Stimulated activated memory B cell treated with anti-CD40 and anti-IgM and Interleukin-4, amounts not matched to agents 10 μg/mL and 1 μg/mL and 100 μg/mL, for 72 hours (primary cell): ENCODE results near the gene GP2.
"Not testable (repeated sequence)": the region's sequence is repeated elsewhere in the genome, so short reads cannot be mapped to it uniquely, and the experiment has no call there.

ENCODE experiments used
- ATAC-seq: fragments of 150-1000 bp; cut with Tn5 transposase; 2 replicates; pipeline ENCODE4 v1.10.0; 2021
- H3K27ac Mint-ChIP-seq: one replicate; pipeline ENCODE4 v1.8.0; 2022; ENCODE audit warnings: mild to moderate bottlenecking, mixed read lengths
- H3K27me3 Mint-ChIP-seq: one replicate; pipeline ENCODE4 v1.8.0; 2022; ENCODE audit warnings: mixed read lengths
- H3K36me3 Mint-ChIP-seq: one replicate; pipeline ENCODE4 v1.8.0; 2022; ENCODE audit warnings: mixed read lengths
- H3K4me1 Mint-ChIP-seq: one replicate; pipeline ENCODE4 v1.8.0; 2022; ENCODE audit warnings: mixed read lengths
- H3K4me3 Mint-ChIP-seq: one replicate; pipeline ENCODE4 v1.8.0; 2022; ENCODE audit warnings: mild to moderate bottlenecking, moderate library complexity, mixed read lengths
- H3K9me3 Mint-ChIP-seq: one replicate; pipeline ENCODE4 v1.8.0; 2022; ENCODE audit warnings: mixed read lengths

The GP2 gene

DNA sequence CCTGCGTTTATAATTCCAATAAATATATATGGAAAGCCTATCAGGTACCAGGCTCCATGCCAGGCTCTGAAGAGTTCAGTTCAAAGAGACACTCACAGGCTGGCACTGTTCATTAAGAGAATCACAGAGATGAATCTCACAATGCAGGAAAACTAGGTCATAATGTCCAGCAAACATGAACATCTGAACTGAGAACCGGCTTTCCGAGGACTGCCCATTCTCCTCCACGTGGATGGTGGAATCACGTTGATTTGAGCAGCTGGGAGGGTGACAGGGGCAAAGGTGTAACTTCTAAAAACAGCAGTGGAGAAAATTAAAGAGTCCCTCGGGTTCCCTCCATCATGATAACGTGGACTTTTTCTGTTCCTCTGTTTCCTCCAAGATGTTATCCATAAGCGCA is 10.2 kb downstream of the GP2 start:
- H3K9me3 Mint-ChIP-seq = peaks cover 2% of the 10 kb centered on the region
- no peaks in the 10 kb centered on the region for H3K36me3 Mint-ChIP-seq
- H3K4me3 Mint-ChIP-seq = no peak overlapping the region
- no peaks in the 10 kb centered on the region for H3K4me1 Mint-ChIP-seq
- no peak for ATAC-seq
- no peak overlapping the region for H3K27ac Mint-ChIP-seq
- H3K27me3 Mint-ChIP-seq = peaks cover 10% of the 10 kb centered on the region

DNA sequence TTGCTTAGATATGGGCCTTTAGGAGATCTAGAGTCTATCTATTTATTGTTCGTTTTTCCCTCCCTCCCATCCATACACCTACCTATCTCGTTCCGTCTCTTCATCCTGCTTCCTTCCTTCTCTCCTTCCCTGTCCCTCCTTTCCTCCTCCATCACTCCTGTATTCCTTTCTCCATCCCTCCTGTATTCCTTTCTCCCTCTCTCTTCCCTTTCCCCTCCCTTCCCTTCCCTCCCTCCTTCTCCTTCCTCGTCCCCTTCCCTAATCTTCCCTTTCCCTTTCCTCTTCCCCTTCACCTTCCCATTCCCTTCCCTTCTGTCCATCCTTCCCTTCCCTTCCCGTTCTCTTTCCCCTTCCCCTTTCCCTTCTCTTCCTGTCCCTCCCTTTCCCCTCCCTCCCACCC is 10.6 kb downstream of the GP2 start:
- H3K27me3 Mint-ChIP-seq = peaks cover 10% of the 10 kb centered on the region
- H3K36me3 Mint-ChIP-seq = no peaks in the 10 kb centered on the region
- ATAC-seq = no peak
- peaks cover 2% of the 10 kb centered on the region for H3K9me3 Mint-ChIP-seq
- H3K4me1 Mint-ChIP-seq = no peaks in the 10 kb centered on the region
- no peak overlapping the region for H3K4me3 Mint-ChIP-seq
- H3K27ac Mint-ChIP-seq = no peak overlapping the region

- Mint-ChIP-seq H3K9me3 (peaks cover 2% of the 10 kb centered on the region), H3K27ac (no peak overlapping the region), H3K4me1 (no peaks in the 10 kb centered on the region), H3K27me3 (peaks cover 10% of the 10 kb centered on the region), H3K36me3 (no peaks in the 10 kb centered on the region), H3K4me3 (no peak overlapping the region)
- no peak for ATAC-seq
Measured at GRCh38 chr16:20315764-20316163, 11.5 kb downstream of the GP2 start.

- no peaks in the 10 kb centered on the region for H3K36me3 Mint-ChIP-seq
- peaks cover 2% of the 10 kb centered on the region for H3K9me3 Mint-ChIP-seq
- no peak overlapping the region for H3K4me3 Mint-ChIP-seq
- H3K27ac Mint-ChIP-seq = no peak overlapping the region
- no peaks in the 10 kb centered on the region for H3K4me1 Mint-ChIP-seq
- no peak for ATAC-seq
- peaks cover 10% of the 10 kb centered on the region for H3K27me3 Mint-ChIP-seq
Measured at GRCh38 chr16:20314575-20314974, 12.7 kb downstream of the GP2 start.

GRCh38 chr16:20313741-20314140 is 13.6 kb downstream of the GP2 start:
- Mint-ChIP-seq H3K4me1 (no peaks in the 10 kb centered on the region), H3K4me3 (no peak overlapping the region), H3K9me3 (peaks cover 2% of the 10 kb centered on the region), H3K27ac (no peak overlapping the region), H3K27me3 (peaks cover 10% of the 10 kb centered on the region), H3K36me3 (no peaks in the 10 kb centered on the region)
- no peak for ATAC-seq

- H3K27me3 Mint-ChIP-seq = peaks cover 20% of the 10 kb centered on the region
- H3K4me1 Mint-ChIP-seq, H3K4me3 Mint-ChIP-seq, H3K36me3 Mint-ChIP-seq, H3K9me3 Mint-ChIP-seq, ATAC-seq, H3K27ac Mint-ChIP-seq: not testable (repeated sequence)
Measured at GRCh38 chr16:20312536-20313095, 14.7 kb downstream of the GP2 start.

- ATAC-seq = no peak
- H3K27ac Mint-ChIP-seq = no peak overlapping the region
- no peaks in the 10 kb centered on the region for H3K36me3 Mint-ChIP-seq
- H3K9me3 Mint-ChIP-seq = peaks cover 2% of the 10 kb centered on the region
- no peaks in the 10 kb centered on the region for H3K4me1 Mint-ChIP-seq
- no peak overlapping the region for H3K4me3 Mint-ChIP-seq
- H3K27me3 Mint-ChIP-seq = peaks cover 24% of the 10 kb centered on the region
Measured at GRCh38 chr16:20311548-20311947, 15.8 kb downstream of the GP2 start.

DNA sequence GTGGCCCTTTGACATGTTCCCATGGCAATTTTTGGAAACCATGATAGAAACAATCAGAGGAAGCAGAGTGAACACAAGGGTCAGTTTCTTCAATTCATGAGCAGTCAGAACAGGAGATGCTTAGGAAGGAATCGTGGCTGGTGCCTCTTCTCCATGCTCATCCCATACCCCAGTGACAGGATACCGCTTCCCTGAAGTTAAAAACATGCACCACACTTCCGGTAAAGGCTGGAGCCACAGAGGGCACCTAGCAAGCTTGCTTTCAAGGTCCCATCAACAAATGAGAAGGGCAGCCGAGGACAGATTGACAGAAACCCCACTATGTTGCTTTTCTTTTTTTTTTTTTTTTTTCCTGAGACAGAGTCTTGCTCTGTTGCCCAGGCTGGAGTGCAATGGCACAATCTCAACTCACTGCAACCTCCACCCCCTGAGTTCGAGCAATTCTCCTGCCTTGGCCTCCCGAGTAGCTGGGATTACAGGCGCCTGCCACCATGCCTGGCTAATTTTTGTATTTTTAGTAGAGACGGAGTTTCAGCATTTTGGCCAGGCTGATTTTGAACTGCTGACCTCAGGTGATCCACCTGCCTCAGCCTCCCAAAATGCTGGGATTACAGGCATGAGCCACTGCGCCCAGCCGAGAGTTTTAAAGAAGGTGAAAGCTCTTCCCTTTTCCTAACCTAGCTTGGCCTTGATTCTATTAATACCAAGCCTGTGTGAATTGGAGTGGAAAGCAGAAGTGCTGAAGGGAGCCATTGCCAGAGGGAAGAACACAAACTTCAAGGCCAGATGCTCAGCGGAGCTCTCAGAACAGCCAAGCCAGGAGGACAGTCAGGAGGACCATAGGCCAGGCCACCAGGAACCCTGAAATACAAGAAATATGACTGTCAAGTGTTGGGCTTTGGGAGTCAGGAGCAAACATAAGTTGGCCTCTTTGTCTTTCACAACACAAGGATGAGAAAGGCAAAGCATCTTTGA is 16.6 kb downstream of the GP2 start:
- Mint-ChIP-seq H3K4me1 (no peaks in the 10 kb centered on the region), H3K36me3 (no peaks in the 10 kb centered on the region), H3K27ac (no peak overlapping the region), H3K9me3 (peaks cover 2% of the 10 kb centered on the region), H3K4me3 (no peak overlapping the region), H3K27me3 (peaks cover 25% of the 10 kb centered on the region)
- no peak for ATAC-seq

GRCh38 chr16:20309786-20310185 is 17.5 kb downstream of the GP2 start:
- no peaks in the 10 kb centered on the region for H3K4me1 Mint-ChIP-seq
- no peak overlapping the region for H3K4me3 Mint-ChIP-seq
- H3K27me3 Mint-ChIP-seq = peaks cover 25% of the 10 kb centered on the region
- ATAC-seq = no peak
- no peaks in the 10 kb centered on the region for H3K36me3 Mint-ChIP-seq
- peaks cover 2% of the 10 kb centered on the region for H3K9me3 Mint-ChIP-seq
- no peak overlapping the region for H3K27ac Mint-ChIP-seq

- H3K27ac Mint-ChIP-seq = no peak overlapping the region
- H3K36me3 Mint-ChIP-seq = no peaks in the 10 kb centered on the region
- H3K4me3 Mint-ChIP-seq = no peak overlapping the region
- peaks cover 2% of the 10 kb centered on the region for H3K9me3 Mint-ChIP-seq
- peaks cover 25% of the 10 kb centered on the region for H3K27me3 Mint-ChIP-seq
- H3K4me1 Mint-ChIP-seq = no peaks in the 10 kb centered on the region
- no peak for ATAC-seq
Measured at GRCh38 chr16:20308801-20309590, 18.3 kb downstream of the GP2 start.

DNA sequence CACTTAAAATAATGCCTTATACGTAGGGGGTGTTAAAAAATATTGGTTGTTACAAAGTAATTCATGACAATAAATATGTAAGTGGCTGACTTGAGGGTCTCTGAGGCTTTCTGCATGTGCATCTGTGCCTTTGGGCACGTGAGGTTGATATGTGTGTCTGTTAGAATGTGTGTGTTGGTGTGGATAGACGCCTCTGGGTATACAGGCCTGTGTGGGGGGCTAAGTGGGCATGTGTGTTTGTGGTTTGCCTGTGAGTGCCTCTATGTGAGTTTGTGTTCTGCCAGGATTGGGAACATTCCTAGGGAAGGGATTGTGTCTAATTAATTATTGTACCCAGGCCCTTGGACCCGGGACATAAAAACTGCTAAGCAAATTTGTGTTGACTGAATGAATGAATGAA is 19.0 kb downstream of the GP2 start:
- H3K9me3 Mint-ChIP-seq = peaks cover 2% of the 10 kb centered on the region
- no peaks in the 10 kb centered on the region for H3K36me3 Mint-ChIP-seq
- no peak for ATAC-seq
- no peak overlapping the region for H3K27ac Mint-ChIP-seq
- no peak overlapping the region for H3K4me3 Mint-ChIP-seq
- peaks cover 25% of the 10 kb centered on the region for H3K27me3 Mint-ChIP-seq
- H3K4me1 Mint-ChIP-seq = no peaks in the 10 kb centered on the region

DNA sequence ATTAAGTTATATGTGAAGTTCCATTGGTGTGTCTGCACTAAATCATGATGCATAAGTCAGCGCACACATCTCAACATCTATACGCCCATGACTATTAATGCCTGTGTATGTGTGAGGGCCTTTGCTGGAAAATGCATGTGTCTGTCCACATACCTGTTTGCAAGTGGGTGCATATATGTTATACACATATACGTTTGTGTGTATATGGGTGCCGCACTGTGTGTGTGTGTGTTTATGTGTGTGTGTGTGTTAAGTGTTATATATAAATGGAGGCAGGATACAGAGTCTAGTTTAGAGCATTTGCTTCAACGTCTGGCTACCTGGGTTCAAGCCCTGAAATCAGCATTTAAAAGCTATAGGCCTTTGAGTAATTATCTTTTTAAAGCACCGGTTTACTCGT is 19.5 kb downstream of the GP2 start:
- H3K36me3 Mint-ChIP-seq = no peaks in the 10 kb centered on the region
- H3K4me1 Mint-ChIP-seq = no peaks in the 10 kb centered on the region

DNA sequence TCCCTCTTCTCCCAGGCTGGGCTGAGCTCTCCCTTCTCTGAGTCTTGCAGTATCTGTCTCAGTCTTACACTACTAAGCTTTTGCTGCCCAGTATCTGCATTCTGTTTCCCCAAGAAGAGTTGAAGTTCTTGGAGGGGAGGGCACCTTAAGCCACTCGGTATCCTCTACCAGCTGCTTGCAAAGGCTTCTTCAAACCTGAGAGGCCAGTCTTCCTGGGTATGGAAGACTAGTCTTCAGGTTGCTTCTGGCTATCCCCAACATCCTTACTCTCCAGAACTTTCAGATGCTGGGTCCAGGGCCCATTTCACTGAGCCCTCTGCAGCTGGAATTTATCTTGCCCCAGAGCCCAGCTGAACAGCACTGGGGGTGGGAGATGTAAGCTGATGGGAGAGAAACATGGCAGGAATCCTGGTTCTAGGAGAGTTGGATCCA is 20.1 kb downstream of the GP2 start:
- Mint-ChIP-seq H3K9me3 (no peaks in the 10 kb centered on the region), H3K4me1 (no peaks in the 10 kb centered on the region), H3K4me3 (no peak overlapping the region), H3K27ac (no peak overlapping the region), H3K36me3 (no peaks in the 10 kb centered on the region), H3K27me3 (peaks cover 25% of the 10 kb centered on the region)
- no peak for ATAC-seq

More for the DNA sequence above, 19.5 kb downstream of the GP2 start:
- peaks cover 25% of the 10 kb centered on the region for H3K27me3 Mint-ChIP-seq
- no peak for ATAC-seq
- no peak overlapping the region for H3K27ac Mint-ChIP-seq
- no peak overlapping the region for H3K4me3 Mint-ChIP-seq
- H3K9me3 Mint-ChIP-seq = no peaks in the 10 kb centered on the region

- H3K27me3 Mint-ChIP-seq = peaks cover 25% of the 10 kb centered on the region
- H3K4me1 Mint-ChIP-seq = no peaks in the 10 kb centered on the region
- no peak overlapping the region for H3K27ac Mint-ChIP-seq
- no peaks in the 10 kb centered on the region for H3K9me3 Mint-ChIP-seq
- no peak for ATAC-seq
- no peaks in the 10 kb centered on the region for H3K36me3 Mint-ChIP-seq
- H3K4me3 Mint-ChIP-seq = no peak overlapping the region
Measured at GRCh38 chr16:20306401-20306800, 20.9 kb downstream of the GP2 start.

- Mint-ChIP-seq H3K4me3 (no peak overlapping the region), H3K4me1 (no peaks in the 10 kb centered on the region), H3K27me3 (peaks cover 28% of the 10 kb centered on the region), H3K36me3 (no peaks in the 10 kb centered on the region), H3K9me3 (peaks cover 7% of the 10 kb centered on the region), H3K27ac (no peak overlapping the region)
- ATAC-seq = no peak
Measured at GRCh38 chr16:20303012-20303411, 24.3 kb downstream of the GP2 start.
